OCI-LY1 (cell line): ENCODE results near the gene TNRC6C.

Experiments
- CTCF ChIP-seq: fragments of 200-600 bp; sonication (generic), shearing (Covaris generic); IDR thresholded peaks from 2 replicates; pipeline ENCODE4 v1.5.1; 2017; ENCODE audit warnings: mild to moderate bottlenecking, antibody characterized with exemption, low read length, moderate library complexity, mixed read lengths
- EZH2 ChIP-seq: fragments of 200-600 bp; sonication (generic), shearing (Covaris generic); IDR thresholded peaks from 2 replicates; pipeline ENCODE4 v1.8.0; 2017; ENCODE audit warnings: borderline replicate concordance, mixed run types, mild to moderate bottlenecking, antibody characterized with exemption, low read length, moderate library complexity, mixed read lengths

- TF ChIP-seq CTCF (no peak), EZH2 (no peak)
Measured at GRCh38 chr17:78019976-78020716, 61.6 kb downstream of the TNRC6C start.
